GM10248 (cell line): Measurements from ENCODE around the gene KANSL1L.

Experiments
- CTCF ChIA-PET: fragments of 300-600 bp; sonication (Branson Sonifier 250); formaldehyde crosslinking; extraction: SDS; loops from one replicate; lab custom pipeline; 2021; ENCODE audit warnings: antibody characterized with exemption; lab: Yijun Ruan, JAX
- POLR2A ChIA-PET: fragments of 350-650 bp; sonication (Branson Sonifier 250); formaldehyde crosslinking; extraction: SDS; loops from one replicate; lab custom pipeline; 2020; ENCODE audit warnings: antibody characterized with exemption; lab: Yijun Ruan, JAX
- DNase-seq: peaks from one replicate; pipeline ENCODE4 v3.0.0; 2012; ENCODE audit errors: extremely low spot score
- TF ChIP-seq, protein P1 (sequence below): IDR thresholded peaks from 2 replicates; pipeline ENCODE4 v1.5.1; 2012; ENCODE audit warnings: mild to moderate bottlenecking, low read depth; ENCODE audit errors: extremely low read depth, missing control alignments, control extremely low read depth

KANSL1L gene

DNA sequence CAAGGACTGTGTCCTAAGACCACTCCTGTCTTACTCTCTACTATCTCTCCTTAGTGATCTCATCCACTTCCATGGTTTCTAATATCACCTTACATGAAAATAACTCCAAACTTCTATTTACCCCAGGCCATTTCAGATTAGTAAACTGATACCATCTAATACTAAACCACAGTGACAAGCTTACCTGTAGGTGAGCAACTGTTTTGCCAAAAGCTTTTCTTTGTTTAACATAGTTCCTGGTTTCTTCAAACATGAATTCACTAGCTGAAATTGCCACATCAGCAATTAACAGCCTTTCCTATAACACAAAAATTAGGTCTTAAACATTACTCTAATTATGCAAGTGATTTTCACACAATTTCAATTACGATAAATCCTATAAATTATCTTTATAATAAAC lies 31.9 kb upstream of the KANSL1L start:
- CTCF ChIA-PET = interaction anchor here (0.6 to 1.6 kb wide), 2 partner anchors 16 to 192 kb away, joined by 3 to 4 read pairs; no protein-coding TSS in a partner anchor
- TF ChIP-seq, protein P1, sequence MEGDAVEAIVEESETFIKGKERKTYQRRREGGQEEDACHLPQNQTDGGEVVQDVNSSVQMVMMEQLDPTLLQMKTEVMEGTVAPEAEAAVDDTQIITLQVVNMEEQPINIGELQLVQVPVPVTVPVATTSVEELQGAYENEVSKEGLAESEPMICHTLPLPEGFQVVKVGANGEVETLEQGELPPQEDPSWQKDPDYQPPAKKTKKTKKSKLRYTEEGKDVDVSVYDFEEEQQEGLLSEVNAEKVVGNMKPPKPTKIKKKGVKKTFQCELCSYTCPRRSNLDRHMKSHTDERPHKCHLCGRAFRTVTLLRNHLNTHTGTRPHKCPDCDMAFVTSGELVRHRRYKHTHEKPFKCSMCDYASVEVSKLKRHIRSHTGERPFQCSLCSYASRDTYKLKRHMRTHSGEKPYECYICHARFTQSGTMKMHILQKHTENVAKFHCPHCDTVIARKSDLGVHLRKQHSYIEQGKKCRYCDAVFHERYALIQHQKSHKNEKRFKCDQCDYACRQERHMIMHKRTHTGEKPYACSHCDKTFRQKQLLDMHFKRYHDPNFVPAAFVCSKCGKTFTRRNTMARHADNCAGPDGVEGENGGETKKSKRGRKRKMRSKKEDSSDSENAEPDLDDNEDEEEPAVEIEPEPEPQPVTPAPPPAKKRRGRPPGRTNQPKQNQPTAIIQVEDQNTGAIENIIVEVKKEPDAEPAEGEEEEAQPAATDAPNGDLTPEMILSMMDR = no peak
- POLR2A ChIA-PET = no interaction called here
- no peak for DNase-seq

DNA sequence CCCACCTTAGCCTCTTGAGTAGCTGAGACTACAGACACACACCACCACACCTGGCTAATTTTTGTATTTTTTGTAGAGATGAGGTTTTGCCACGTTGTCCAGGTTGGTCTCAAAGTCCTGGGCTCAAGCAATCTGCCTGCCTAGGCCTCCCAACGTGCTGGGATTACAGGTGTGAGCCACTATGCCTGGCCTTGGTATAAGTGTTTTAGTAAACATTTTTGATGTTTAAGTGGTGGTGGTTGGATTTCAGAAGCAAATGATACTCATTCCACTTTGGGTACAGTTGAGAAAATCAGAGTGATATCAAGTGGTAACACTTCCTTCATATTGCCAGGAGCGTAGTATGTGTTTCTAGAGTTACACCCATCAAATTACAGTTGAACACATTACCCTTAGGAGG lies 28.6 kb upstream of the KANSL1L start:
- ChIA-PET POLR2A (no interaction called here), CTCF (interaction anchor here (1.3 to 5.7 kb wide), 8 partner anchors 9 to 865 kb away, joined by 3 to 95 read pairs (median 8); no protein-coding TSS in a partner anchor)
- DNase-seq = no peak
- TF ChIP-seq, protein P1 = no peak

DNA sequence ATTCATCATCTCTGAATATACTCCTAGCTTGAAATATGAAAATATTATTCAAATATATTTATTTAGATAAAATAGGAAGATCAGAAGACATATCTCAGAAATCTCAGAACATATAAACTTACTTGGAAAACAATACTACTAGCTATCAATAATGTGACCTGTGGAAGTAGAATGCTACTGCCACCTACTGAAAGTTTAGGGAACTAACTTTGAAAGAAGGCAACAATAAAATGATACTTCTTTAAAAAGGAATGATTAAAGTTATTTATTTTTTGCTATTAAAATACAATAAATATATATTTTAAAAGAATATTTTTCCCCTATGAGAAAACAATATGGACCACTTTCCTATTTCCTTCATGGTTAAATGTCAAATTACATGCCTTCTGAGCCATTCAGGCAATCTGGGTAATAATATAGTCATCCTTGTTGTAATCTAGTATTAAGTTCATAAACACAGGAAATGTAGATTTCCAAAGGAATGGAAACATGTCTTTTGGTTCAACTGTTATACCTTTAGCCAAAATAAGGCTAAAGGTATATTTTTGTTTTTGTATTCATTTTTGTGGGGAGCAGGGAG lies 28.1 kb upstream of the KANSL1L start:
- TF ChIP-seq, protein P1 = peak; percentile 47
- DNase-seq = peak; percentile 12
- ChIA-PET POLR2A (no interaction called here), CTCF (interaction anchor here (0.6 to 5.7 kb wide), 31 partner anchors 10 to 865 kb away, joined by 3 to 95 read pairs (median 4); partner anchors contain the start of gene KANSL1L)

DNA sequence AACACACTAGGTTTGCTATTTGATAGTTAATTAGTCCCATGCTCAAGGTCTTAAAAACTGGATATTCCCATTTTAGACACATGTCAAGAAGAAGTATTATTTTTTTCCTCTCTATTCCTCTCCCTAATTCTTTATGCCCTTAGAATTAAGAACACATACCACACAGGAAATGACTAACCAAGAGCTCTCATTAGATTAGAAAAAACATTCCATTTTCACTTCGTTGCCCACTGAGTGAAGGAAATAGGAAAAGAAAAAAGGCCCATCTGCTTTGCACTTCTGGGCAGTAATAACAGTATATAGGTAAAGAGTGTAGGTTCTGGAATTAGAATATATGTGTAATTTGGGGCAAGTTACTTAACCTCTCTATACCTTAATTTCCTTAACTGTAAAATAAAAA lies 27.1 kb upstream of the KANSL1L start:
- CTCF ChIA-PET = interaction anchor here (0.7 to 5.7 kb wide), 28 partner anchors 10 to 864 kb away, joined by 3 to 95 read pairs (median 4); partner anchors contain the start of gene KANSL1L
- TF ChIP-seq, protein P1 = no peak
- no peak for DNase-seq
- POLR2A ChIA-PET = no interaction called here

DNA sequence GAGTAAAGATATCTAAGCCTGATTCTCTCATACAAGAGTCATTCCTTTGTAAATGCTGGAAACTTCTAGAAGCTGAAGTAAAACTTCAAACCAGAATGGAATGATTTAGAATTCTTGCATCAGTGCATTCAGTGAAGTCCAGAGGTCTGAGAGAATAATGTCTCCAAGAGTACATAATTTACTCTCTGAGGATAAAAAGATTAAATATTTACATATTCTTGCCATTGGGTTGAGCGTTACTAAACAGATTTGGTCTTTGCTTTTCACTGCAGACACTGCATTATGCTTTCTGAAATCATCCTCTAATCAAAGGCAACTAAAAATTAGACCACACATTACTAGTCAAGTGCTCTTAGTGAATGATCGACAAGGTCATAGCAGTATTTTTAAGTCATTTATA lies 26.5 kb upstream of the KANSL1L start:
- ChIA-PET CTCF (interaction anchor here (1.3 to 5.7 kb wide), 8 partner anchors 12 to 265 kb away, joined by 3 to 95 read pairs (median 6); partner anchors contain the start of gene KANSL1L), POLR2A (no interaction called here)
- DNase-seq = no peak
- TF ChIP-seq, protein P1 = no peak

DNA sequence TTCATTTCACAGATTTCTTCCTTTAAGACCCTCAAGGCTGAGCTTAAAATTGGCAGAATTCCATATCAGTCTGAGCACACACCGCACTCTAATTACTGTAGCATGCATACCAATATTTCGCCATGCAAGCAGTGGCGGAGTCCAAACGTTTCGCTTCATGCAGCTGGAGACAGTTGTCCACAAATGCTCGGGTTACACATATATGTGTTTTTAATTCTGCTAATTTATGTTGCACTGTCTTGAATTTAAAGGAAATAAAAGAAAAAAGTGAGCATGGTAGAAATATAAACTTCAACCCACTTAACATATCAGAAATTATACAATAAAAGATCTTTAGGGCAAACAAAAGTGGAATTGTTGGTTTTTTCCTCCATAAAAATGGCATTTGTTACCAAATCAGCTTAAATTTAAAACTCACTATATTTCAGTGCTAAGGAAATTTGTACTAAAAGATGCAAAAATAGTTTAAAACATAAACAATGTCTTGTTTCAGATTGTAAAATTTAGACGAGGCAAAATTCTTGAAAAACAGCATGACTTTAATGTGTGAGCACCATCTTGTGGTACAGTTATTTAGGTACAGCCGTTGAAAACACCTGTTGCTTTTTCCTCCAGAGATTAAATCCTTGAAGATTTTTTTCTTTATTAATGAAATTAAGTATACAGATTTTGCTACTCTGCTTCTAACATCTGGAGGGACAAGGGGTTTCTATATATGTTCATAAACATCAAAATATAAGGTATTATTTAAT lies 24.1 kb upstream of the KANSL1L start:
- POLR2A ChIA-PET = no interaction called here
- peak; percentile 24 for DNase-seq
- CTCF ChIA-PET = interaction anchor here (1.0 to 5.7 kb wide), 14 partner anchors 9 to 638 kb away, joined by 3 to 95 read pairs (median 4); no protein-coding TSS in a partner anchor
- TF ChIP-seq, protein P1 = peak; percentile 71
